ENCODE measurements around the gene NUSAP1. TPM values are rescaled to one million over a fixed set of nuclear protein-coding genes. Genes with fewer than 3 reads are reported as not detected.
"Not testable (repeated sequence)": the region's sequence is repeated elsewhere in the genome, so short reads cannot be mapped to it uniquely, and the experiment has no call there.

The NUSAP1 gene
- total RNA-seq, 1 experiment from 2014 or later = 161 TPM

DNA sequence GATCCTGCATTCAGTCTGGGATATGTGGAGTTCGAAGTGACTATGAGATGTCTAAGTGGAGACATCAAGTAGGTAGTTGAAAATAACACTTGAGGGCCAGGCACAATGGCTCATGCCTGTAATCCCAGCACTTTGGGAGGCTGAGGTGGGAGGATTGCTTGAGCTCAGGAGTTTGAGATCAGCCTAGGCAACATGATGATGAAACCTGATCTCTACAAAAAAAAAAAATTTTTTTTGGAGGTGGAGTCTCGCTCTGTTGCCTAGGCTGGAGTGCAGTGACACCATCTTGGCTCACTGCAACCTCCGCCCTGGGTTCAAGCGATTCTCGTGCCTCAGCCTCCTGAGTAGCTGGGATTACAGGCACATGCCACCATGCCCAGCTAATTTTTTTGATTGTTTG is 93.2 kb downstream of the NUSAP1 start:
- H3K4me3 ChIP-seq, H3K36me3 ChIP-seq, DNase-seq, H3K27me3 ChIP-seq, H3K9me3 ChIP-seq: not testable (repeated sequence)

DNA sequence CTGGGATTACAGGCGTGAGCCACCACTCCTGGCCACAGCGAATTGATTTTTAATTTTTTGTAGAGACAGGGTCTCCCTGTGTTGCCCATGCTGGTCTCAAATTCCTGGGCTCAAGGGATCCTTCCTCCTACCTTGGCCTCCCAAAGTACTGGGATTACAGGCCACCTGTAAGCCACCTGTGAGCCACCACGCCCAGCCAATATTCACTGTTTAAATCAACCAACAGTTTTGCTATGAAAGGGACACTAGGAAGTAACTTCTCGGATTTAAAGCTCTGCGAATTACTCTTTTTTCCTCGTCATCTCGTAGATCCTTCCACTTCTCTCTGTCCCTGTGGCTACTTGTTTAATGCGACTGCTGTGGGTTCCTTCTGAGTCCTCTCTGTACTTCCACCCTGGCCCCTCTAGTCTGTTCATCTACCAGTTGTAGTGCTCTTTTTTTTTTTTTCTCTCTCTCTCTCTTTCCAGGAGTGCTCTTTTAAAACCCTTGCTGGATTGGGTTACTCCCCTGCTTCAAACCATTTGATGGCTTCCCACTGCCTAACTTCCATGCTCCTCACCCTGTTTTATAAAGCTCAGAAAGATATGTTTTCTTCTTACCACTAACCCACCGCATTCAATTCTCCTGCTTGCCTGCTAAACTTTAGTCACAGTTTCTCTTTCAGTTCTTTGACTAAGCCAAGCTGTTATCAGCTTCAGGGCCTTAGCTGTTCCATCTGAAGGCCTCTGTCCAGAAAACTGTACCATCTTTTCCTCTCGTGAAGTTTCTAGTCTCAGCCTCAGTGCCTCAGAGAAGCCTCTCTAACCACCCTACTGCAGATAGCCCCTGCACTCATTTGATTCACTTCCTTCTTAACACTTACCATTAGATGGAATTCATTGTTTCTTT is 96.6 kb downstream of the NUSAP1 start:
- no peak for DNase-seq

More for the DNA sequence above, 96.6 kb downstream of the NUSAP1 start:
- no peaks in the 10 kb centered on the region for H3K27me3 ChIP-seq
- no peak overlapping the region for H3K4me3 ChIP-seq
- H3K9me3 ChIP-seq = no peaks in the 10 kb centered on the region
- no peaks in the 10 kb centered on the region for H3K36me3 ChIP-seq

Other genes starting within 250 kb of the NUSAP1 start
- 12.2 and 15.3 TPM in 2 replicates for gene INO80, start 216.6 kb upstream of the NUSAP1 start, total RNA-seq (2014; rRNA removed; shearing (Covaris generic); ENCODE audit: low replicate concordance)
- not detected in 2 replicates for gene EXD1, start 102.1 kb upstream of the NUSAP1 start, total RNA-seq (2014; rRNA removed; shearing (Covaris generic); ENCODE audit: low replicate concordance)
- 65.9 and 88.1 TPM in 2 replicates for gene CHP1, start 101.6 kb upstream of the NUSAP1 start, total RNA-seq (2014; rRNA removed; shearing (Covaris generic); ENCODE audit: low replicate concordance)
- gene OIP5, start 290 bp upstream of the NUSAP1 start, total RNA-seq (2014; rRNA removed; shearing (Covaris generic); ENCODE audit: low replicate concordance) = 27.5 and 46.3 TPM in 2 replicates
- 19.4 and 26.2 TPM in 2 replicates for gene NDUFAF1, start 69.6 kb downstream of the NUSAP1 start, total RNA-seq (2014; rRNA removed; shearing (Covaris generic); ENCODE audit: low replicate concordance)
- gene RTF1, start 84.2 kb downstream of the NUSAP1 start, total RNA-seq (2014; rRNA removed; shearing (Covaris generic); ENCODE audit: low replicate concordance) = 25.1 and 26.5 TPM in 2 replicates
- gene ITPKA, start 161.0 kb downstream of the NUSAP1 start, total RNA-seq (2014; rRNA removed; shearing (Covaris generic); ENCODE audit: low replicate concordance) = 1.4 and 1.6 TPM in 2 replicates
- not detected in 2 replicates for gene LTK, start 180.9 kb downstream of the NUSAP1 start, total RNA-seq (2014; rRNA removed; shearing (Covaris generic); ENCODE audit: low replicate concordance)
- gene RPAP1, start 211.4 kb downstream of the NUSAP1 start, total RNA-seq (2014; rRNA removed; shearing (Covaris generic); ENCODE audit: low replicate concordance) = 6.2 and 7.9 TPM in 2 replicates
- gene TYRO3, start 226.3 kb downstream of the NUSAP1 start, total RNA-seq (2014; rRNA removed; shearing (Covaris generic); ENCODE audit: low replicate concordance) = 3.4 and 12.2 TPM in 2 replicates